GM19468 (cell line): Measurements from ENCODE around the gene BIRC7.

ENCODE experiments used
- ATAC-seq: cut with Tn5 transposase; IDR thresholded peaks from one replicate; pipeline ENCODE4 v1.9.1; 2021; ENCODE audit warnings: mild to moderate bottlenecking, moderate library complexity, moderate number of reproducible peaks; ENCODE audit not compliant: unreplicated experiment; ENCODE audit errors: extremely low read depth

Gene BIRC7

GRCh38 chr20:63223121-63223825, 12.4 kb upstream of the BIRC7 start:
- no peak for ATAC-seq

DNA sequence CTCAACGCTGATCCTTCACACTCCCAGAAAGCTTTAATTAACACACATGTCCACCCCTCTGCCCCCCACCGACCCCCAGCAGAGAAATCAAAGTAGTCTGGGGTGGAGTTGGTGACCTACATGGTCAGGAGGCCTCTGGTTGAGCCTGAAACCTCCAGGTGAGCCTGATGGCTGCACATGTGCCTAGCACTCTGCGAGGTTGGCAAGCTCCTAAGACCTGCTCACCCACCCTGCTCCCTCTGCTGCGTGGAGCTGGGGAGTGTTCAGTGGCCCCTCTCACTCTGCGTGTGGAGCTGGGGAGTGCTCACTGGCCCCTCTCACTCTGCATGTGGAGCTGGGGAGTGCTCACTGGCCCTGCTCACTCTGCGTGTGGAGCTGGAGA, 11.9 kb upstream of the BIRC7 start:
- no peak for ATAC-seq

GRCh38 chr20:63224412-63225081, 11.2 kb upstream of the BIRC7 start:
- no peak for ATAC-seq

GRCh38 chr20:63225082-63225454, 10.6 kb upstream of the BIRC7 start:
- no peak for ATAC-seq

DNA sequence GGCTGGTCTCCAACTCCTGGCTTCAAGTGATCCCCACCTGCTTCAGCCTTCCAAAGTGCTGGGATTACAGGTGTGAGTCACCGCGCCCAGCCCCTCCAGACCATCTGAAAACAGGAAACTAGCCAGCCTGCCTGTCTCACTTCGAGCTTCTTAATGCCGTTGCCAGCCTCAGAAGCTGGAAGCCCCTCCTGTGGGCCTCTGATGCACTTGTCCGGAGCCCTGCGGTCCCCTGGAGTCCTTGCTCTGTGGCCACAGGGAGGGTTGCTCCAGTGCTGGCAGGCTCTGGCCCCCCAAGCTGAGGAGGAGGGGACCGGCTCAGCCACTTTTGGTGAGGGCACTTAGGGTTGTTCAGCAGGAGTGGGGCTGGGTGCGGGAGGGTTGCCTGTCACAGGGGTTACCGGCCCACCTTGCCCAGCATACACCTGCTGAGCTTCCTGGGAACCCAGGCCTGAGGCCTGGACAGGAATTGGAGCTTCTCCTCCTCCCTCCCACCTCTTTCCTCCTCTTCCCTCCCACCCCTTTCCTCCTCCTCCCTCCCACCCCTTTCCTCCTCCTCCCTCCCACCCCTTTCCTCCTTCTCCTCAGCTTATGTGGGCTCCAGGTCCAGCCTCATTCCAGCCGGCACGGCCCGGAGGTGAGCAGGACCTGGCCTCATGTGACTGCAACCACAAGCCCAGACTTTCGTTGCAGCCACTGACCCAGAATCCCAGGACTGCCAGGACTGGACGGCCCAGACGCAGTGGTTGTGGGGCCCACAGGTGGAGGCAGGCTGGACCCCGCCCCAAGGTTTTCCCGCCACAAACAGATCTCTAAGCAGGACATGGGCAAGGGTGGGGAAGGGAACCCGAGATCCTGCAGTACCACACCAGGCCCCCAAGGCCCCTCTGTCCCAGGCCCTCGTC, 9.4 kb upstream of the BIRC7 start:
- ATAC-seq: no peak

DNA sequence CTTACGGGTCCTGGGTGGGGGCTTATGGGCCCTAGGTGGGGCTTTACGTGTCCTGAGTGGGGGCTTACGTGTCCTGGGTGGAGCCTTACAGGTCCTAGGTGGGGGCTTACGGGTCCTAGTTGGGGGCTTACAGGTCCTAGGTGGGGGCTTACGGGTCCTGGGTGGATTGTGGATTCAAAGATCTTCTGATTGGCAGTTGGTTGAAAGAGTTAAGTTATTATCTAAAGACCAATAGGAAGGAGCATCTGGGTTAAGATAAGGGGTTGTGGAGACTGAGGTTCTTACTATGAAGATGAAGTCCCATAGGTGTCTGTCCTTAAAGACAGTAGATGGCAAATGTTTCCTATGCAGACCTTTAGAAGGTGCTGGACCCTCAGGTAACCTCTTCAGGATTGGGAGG, 8.4 kb upstream of the BIRC7 start:
- no peak for ATAC-seq

- ATAC-seq: no peak
Observed at GRCh38 chr20:63228806-63229205, 6.9 kb upstream of the BIRC7 start.

DNA sequence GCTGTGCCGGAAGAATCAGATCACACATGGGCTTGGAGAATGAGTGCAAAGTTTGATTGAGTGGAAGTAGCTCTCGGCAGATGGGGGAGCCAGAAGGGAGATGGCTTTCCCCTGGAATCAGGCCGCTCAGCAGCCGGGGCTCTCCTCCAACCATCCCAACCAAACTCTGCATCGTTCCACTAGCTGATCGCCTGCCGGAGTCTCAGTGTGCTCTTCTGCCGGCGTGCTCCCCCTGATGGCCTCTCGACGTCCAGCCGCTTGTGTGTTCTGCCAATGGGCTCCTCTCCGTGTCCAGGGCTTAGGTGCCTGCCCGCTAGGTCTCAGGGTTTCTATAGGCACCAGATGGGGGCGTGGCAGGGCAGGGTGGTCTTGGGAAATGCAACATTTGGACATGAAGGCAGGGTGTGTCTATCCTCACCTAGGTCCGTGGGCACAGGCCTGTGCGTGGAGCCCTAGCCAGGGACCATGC, 4.9 kb upstream of the BIRC7 start:
- ATAC-seq: no peak

DNA sequence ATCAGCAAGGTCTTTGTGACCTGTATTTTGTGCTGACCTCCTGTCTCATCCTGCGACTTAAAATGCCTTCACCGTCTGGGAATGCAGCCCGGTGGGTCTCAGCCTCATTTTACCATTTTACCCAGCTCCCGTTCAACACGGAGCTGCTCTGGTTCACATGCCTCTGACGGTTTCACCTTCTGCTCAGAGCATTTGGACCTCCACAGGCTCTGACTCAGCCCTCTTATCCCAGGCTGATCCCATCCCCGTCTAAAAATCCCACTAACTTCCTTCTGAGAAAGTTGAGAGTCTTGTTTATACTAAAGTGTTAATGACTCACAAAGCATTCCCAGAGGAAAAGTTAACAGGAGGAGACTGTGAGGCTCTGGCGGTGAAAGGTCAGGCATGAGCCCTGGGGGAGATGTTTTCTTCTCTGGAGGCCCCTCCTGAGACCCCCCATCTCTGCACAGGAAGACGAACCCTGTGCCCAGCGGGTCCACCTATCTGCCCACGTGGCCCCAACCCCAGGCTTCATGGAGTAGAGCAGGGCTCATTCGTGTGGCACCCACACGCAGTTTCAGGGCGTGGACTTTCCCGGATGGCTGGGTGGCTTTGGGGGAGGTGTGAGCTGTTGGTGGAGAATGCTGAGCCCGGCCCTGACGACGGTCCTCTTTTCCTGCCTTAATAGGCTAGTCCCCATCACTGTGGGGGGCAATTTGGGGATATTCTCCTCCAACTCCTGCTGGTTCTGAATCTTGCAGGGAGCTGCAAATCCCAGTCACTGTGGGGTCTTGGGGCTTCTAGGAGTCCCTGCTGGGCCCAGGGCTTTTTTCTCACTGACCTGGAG, 3.3 kb upstream of the BIRC7 start:
- no peak for ATAC-seq

- no peak for ATAC-seq
Observed at GRCh38 chr20:63233061-63233344, 2.7 kb upstream of the BIRC7 start.

GRCh38 chr20:63233924-63234323, 1.8 kb upstream of the BIRC7 start:
- no peak for ATAC-seq

DNA sequence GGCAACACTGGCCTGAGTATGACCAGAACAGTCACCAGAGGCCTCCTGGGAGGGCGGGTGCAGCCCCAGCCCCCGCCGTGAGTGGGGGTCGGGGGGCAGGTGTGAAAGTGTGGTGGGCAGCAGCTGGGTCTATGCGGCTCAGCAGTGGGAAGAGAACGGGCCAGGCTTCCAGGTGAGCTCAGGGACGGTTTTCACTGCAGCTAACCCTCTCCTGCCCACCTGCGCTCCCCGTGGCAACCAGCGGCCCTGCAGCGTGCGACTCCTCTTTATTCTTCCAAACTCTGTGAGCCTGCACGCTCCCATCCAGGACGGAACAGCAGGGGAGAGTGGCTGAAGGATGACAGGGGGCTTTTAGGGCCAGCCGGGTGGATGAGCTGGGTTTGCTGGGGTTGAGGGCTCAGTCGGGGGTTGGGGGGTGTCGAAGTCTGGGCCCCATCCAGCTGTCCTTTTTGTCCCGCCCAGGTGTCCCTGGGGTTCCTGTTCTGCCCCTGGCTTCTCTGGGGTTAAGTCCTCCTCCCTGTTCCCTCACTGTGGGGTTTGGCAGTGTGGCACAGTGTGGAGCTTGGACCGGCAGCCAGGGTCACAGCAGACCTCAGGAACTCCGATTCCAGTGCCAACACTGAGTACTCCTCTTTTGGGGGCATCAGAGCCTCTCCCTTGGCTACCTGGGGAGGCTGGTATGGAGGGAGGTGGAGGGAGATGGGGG, 859 bp upstream of the BIRC7 start:
- no peak for ATAC-seq

DNA sequence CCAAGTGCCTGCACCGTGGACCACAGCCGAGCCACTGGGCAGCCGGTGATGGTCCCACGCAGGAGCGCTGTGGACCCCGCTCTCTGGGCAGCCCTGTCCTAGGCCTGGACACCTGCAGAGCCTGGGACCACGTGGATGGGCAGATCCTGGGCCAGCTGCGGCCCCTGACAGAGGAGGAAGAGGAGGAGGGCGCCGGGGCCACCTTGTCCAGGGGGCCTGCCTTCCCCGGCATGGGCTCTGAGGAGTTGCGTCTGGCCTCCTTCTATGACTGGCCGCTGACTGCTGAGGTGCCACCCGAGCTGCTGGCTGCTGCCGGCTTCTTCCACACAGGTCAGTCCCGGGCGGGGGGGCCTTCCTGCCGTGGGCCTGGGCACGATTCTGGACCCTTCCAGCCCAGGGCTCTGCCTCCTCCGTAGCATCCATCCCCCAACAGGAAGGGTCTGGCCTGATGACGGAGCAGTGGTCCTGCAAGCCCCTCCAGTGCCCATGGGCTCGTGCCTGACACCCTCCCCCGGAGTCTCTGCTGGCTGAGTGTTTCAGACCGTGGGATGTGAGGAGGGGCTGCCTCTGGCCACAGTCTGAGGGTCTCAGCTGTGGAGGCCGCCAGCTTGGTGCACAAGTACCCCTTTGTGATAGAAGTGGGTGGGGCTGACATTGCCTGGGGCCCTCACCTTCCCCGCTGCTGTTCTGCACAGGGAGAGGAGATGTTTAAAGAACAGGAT, 572 bp downstream of the BIRC7 start:
- no peak for ATAC-seq

DNA sequence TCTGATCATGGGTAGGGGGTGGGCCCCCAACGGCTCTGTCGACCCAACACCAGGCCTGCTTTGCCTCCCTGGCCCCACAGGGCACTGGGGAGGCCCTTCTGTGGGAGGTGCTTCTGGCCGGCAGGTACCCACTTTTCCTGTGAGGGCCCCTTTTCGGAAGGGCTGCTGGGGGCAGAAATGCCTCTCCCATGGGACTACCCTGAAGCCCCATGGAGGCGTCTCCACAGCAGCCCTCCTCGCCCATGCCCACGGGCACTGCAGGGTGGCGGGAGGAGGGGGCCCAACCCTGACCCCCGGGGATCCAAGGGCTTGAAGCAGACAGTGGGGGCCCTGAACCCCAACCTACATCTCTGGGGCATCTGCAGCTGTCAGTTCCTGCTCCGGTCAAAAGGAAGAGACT, 2.3 kb downstream of the BIRC7 start:
- ATAC-seq: no peak

- no peak for ATAC-seq
Observed at GRCh38 chr20:63238514-63239125, 2.9 kb downstream of the BIRC7 start.

- ATAC-seq: no peak
Observed at GRCh38 chr20:63239431-63239830, 3.7 kb downstream of the BIRC7 start.

DNA sequence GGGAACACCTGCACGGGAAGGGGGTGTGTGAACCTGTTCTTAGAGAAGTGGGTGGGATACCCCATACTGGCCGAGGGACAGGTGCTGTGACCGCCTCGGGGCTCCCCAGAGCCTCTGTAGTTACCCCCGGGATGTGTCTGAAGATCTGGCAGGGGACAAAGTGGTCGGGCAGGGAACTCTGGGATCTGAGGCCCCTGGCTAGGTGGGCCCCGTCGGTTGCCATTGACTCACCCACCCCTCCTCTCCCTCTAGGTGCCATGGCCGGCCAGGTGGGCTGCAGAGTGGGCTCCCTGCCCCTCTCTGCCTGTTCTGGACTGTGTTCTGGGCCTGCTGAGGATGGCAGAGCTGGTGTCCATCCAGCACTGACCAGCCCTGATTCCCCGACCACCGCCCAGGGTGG, 4.3 kb downstream of the BIRC7 start:
- ATAC-seq: no peak

DNA sequence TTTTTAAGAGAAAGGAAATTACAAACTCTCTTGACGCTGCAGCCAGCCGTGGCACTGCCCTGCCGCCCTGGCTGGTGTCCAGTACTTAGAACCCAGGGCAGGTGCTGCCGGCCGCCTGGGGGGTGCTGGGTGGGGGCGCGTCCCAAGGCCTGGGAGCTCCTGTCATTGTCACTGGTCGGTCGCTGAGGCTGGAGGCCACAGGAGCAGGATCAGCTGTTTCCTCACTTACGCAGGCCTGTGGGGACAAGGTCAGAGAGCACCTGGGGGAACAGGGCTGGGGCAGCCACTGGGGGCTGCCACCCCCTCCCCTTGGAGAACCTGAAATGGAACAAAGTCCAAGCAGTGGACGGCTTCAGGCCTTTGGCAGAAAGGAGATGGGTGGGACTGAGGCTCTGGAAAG, 5.6 kb downstream of the BIRC7 start:
- no peak for ATAC-seq

DNA sequence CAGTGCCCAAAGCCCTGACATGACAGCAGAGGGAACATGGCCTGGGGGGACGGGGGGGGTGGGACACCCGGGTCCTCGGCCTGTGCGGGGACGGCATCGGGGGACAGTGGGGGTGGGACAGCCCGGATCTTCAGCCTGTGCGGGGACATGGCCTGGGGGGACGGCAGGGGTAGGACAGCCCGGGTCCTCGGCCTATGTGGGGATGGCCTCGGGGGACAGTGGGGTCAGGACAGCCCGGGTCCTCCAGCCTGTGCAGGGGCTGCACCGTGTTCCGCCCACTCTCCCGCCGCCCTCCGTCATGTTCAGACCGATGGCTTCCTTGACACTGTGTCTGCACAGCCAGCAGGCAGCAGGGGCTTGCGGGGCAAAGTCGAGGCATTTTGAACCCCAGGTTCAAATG, 7.0 kb downstream of the BIRC7 start:
- ATAC-seq: no peak
